DMS153 (cell line): ENCODE results near the gene TCEANC2.

ENCODE experiments used
- DNase-seq: peaks from one replicate; lab custom pipeline; 2025; lab: John Stamatoyannopoulos, UW

The TCEANC2 gene

GRCh38 chr1:54114001-54114400 is 60.6 kb downstream of the TCEANC2 start:
- DNase-seq: no peak

DNA sequence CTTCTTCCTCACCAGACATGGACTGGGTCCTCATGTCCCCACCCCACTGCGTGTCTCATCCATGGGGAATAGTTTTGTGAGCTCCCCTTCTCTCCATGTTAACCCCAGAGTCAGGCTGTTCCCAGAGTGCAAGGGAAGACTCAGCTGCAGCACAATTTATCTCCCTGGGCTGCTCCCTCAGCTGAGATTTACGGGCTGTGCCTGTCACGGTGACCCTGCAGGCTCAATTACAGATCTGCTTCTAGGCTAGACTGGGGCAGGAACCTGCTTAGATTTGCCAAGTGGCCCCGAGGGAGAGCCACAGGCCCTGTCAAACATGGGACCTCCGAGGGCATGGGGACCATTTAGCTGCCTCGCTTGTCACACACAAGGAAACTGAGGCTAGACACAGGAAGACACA is 61.5 kb downstream of the TCEANC2 start:
- no peak for DNase-seq

- DNase-seq: no peak
Measured at GRCh38 chr1:54115520-54115919, 62.1 kb downstream of the TCEANC2 start.

DNA sequence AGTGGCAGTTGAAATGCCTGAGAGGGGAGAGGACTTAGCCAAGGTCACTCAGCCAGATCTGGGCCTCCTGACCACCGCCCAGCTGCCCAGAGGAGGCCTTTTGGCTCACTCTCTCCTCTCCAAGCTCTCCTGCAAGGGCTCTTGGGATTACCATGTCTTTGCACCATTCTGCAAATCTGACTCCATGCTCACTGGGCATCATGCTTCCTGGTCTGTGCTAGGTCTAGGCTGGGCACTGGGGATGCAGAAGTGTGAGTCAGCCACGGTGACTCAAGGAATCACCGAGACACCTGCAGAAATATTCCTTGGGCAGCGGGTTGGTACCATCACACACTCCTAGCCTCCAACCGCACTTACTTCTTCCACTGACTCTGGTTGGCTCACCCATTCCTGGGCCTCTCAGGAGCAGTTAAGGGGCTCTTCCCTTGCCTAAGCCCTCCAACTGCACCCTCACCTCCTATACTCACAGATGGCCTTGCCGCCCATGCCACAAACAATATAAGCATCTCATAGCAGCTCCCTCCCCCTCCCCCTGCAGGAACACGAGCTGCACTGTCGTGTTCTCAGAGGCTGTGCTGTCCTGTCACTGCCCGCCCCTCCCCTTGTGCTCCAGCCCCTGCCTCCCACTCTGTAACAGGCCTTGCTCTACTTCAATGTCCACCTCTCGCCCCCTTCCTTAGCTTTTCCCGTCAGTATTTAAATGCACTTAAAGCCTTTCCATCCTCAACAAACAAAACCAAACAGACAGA is 64.6 kb downstream of the TCEANC2 start:
- no peak for DNase-seq

DNA sequence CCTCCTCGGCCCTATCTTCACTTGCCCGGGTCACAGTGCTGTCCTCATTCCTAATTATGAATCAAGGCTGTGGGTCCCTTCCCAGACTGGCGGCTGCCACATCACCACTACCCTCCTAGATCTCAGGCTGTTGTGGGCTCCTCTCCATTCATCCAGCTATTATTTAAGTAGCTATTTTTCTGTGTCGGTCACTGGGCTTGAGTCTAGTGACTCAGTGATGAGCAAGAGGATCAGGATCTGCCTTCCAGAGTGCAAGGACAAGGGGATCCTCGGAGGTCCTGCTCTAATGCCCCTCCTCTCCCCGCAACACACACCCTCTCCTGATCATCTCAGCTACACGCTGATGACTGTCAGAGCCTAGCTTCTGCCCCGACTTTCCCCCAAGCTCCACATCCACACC is 65.3 kb downstream of the TCEANC2 start:
- DNase-seq: no peak

DNA sequence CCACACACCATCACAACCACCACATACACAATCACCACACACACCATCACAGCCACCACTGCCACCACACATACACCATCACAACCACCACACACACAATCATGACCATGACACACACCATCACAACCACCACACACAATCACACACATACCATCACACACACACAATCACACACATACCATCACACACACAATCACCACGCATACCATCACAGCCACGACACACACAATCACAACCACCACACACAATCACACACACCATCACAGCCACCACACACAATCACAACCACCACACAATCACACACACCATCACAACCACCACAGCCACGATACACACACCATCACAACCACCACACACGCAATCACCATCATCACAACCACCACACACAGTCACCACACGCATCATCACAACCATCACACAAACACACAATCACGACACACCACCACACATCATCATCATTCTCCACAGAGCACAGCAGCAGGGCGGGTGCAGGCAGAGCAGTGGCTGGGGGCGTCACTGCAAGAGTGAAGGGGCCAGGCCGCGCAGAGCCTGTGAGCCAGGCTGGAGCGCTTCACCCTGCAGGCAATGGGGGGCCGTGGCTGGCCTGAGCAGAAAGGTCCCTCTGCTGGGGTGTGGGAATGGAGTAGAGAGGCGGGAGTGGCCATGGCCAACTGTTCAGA is 66.8 kb downstream of the TCEANC2 start:
- DNase-seq: no peak

DNA sequence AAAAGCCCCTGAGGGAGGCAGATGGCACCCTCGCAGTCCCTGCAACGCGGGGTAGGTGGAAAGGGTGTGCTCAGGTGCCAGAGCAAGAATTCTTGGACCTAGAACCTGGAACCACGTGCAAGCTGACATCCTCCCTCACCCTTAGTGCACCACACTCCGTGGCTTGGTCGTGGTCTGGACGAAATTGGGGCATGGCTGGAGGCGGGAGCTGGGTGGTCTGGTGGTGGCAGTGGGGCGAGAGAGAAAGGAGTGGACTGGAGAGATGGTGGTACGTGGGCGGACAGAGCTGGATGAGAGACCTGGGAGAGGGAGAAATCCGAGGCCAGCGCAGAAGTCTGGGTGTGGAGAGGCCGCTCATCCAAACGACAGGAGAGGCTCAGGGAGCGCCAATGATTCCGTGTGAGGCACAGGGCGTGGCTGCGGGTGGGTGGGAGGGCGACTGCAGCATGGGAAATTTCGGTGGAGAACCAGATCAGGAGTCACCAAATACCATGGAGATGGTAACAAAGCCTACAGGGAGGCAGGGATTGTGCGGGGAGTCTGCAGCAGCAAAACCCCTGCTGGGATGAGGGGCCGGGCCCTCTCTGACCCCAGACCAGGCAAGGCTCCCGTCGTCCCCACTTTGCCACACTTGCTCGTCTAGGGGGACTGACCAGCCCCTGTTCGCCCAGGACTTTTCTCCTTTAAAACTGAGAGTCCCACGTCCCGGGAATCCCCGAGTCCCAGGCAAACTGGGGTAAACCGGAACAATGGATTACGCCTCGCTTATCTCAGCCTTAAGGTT is 67.5 kb downstream of the TCEANC2 start:
- no peak for DNase-seq

- peak; percentile 69 for DNase-seq
Measured at GRCh38 chr1:54121482-54122134, 68.2 kb downstream of the TCEANC2 start.

- DNase-seq: no peak
Measured at GRCh38 chr1:54122135-54122751, 68.8 kb downstream of the TCEANC2 start.

DNA sequence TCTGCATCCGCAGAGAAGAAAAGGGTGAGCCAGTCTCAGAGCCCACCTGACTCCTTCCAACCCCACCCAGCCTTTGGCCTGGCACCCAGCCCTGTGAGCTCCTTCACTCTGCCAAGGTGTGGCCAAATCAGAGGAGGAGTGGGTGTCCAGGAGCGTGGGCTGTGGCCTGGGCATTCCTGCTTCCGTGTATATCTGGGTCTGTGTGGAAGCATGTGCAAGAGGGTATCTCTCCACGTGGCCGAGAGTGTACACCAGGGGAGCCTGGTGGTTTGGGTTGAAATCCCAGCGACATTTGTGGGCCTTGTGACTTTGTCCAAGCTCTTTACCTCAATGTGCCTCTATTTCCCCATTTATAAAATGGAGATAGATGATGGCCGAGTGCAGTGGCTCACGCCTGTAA is 69.6 kb downstream of the TCEANC2 start:
- DNase-seq: no peak

DNA sequence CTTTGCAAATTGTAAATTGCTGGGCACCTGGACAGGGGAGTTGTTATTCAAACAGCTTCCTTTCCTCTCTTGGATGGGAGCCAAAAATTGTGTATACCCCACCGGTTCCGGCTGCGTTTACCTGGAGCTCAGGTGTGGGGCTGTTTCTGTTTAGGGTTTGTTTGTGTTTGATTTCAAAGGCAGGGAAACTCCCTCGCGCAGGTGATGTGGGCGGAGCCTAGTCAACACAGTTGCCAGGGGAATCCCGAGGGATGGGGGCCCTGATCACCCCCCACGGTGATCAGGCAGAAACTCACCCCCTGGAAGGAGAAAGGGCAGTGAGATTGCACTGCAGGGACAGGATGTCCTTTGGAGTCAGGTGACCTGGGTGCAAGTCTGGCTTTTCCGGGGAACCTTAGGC is 71.1 kb downstream of the TCEANC2 start:
- DNase-seq: peak; percentile 95

DNA sequence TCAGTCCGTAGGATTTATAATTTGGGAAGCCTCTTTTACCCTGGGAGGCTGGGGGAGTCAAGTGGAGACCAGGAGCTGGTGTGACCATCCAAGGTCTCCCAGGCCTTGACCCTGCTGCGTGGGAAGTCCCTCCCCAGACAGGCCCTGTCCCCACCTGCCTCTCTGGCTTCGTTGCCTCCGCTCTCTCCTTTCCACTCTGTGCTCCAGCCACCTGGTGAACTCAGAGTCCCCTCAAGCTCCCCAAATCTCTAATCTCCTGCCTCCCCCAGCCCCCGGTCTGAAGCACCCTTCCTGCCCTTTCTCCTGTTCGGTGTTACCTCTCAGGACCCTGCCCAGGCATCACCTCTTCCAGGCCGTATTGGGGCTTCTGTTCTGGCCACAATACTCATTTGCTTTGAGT is 71.5 kb downstream of the TCEANC2 start:
- no peak for DNase-seq

GRCh38 chr1:54125386-54126070 is 72.1 kb downstream of the TCEANC2 start:
- DNase-seq: peak; percentile 66

- no peak for DNase-seq
Measured at GRCh38 chr1:54126271-54126815, 72.9 kb downstream of the TCEANC2 start.

GRCh38 chr1:54127594-54128300 is 74.3 kb downstream of the TCEANC2 start:
- no peak for DNase-seq

GRCh38 chr1:54129858-54130257 is 76.5 kb downstream of the TCEANC2 start:
- no peak for DNase-seq

DNA sequence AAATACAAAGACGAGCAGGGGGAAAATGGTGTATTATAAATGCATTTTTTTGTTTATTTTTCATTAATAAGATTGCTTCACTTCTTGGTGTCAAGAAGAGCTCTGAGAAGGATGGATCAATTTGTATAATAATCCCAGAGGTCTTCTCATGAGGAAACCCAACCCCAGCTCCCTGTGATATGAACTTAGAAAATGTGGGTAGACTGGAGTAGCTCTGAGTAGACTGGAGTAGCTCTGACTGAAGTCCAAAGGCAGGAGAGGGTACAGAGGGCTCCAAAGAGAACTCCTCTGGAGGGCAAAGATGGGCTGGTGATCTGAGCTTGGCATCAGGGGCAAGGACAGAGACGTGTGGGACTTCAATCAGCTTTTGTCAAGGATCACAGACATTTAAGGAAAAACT is 78.0 kb downstream of the TCEANC2 start:
- no peak for DNase-seq

DNA sequence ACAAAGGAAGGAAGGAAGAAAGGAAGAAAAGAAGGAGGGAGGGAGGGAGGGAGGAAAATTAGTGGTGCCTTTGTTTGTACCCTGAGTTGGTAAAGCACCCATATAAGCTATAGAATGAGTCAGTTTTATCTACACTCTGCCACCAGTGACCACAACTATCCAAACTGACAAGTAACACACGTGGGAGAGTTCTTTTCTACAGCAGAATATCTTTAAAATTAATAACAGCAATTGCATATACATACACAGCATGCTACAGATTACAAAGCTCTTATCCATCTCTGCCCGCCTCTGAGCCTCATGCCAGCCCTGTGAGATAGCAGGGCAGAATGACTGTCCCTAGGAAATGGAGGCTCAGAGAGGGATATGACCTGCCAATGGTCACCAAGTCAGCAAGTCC is 79.1 kb downstream of the TCEANC2 start:
- no peak for DNase-seq

DNA sequence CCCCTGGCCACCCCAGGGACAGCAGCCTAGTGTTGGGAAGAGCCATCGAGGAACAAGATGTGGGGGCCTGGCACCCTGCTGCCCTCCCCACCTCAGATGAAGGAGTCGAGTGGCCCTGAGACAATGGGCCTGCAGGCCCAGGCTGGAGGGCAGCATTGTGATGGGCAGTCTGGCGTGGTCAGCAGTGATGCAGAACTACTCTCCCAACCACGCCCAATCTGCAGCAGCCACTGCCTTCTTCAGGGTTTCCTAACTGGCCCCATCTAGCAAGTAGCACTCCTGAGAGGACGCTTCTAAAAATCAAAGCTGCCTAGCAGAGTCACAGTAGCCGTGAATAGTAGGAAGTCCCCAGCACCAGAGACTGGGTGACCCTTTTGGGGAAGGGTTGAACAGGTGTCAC is 80.9 kb downstream of the TCEANC2 start:
- DNase-seq: no peak

DNA sequence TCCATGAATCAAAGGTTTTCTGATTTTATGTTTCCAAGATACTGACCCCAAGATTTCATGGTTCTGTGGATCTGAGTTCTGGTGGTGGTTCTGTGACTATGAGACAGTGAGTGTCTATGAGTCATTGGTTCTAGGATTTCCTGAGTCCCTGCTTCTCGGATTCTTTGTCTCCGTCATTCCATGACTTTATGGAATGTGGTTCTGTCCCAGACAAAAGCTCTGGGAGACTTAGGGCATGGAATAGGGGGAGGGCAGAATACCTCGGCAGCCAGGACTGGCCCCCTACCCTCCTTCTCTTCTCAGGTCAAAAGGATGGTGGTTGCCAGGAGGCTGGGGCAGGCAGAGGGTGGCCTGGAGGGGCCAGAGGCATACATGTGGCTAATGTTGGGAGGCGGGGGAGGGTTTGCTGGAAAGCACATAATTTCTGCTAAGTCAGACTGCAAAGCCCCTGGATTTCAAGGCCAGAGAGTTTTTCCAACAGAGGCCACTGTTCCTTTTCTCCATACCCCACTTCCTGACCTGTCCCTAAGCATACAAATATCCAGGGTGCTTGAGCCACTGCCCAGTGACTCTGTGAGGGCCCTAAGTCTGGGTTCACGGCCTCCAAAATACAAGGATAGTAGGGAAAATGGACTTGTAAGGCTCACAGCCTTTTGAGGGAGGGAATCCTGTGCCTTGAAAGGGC is 82.2 kb downstream of the TCEANC2 start:
- DNase-seq: no peak
